HepG2 (cell line): Measurements from ENCODE around the gene HIVEP2. TPM values are rescaled to one million over a fixed set of nuclear protein-coding genes. Genes with fewer than 3 reads are reported as not detected.

ENCODE experiments used
- ATAC-seq: fragments of 200-7000 bp; cut with Tn5 transposase; 3 replicates; pipeline ENCODE4 v1.9.1; 2020; ENCODE audit warnings: mild to moderate bottlenecking, moderate library complexity
- BruUV-seq: library from RNA; stranded (reverse); fragments of 400-500 nt; replicated peaks from 2 replicates; lab custom pipeline; 2021; lab: Mats Ljungman, UMichigan
- CTCF ChIA-PET: fragments of 300-600 bp; formaldehyde crosslinking; extraction: SDS; loops from one replicate; lab custom pipeline; 2021; ENCODE audit warnings: low total read pairs, inconsistent platforms, low intra/inter-chr PET ratio; lab: Yijun Ruan, JAX
- POLR2A ChIA-PET: fragments of 350-600 bp; sonication (Branson Sonifier 250); formaldehyde crosslinking; loops from one replicate; lab custom pipeline; 2020; ENCODE audit warnings: antibody characterized with exemption, inconsistent platforms; lab: Yijun Ruan, JAX
- DNase-seq: peaks from one replicate; pipeline ENCODE4 v3.0.0-alpha.2; 2015; ENCODE audit warnings: low spot score
- FAIRE-seq: peaks from 3 replicates; lab custom pipeline; 2011; peaks lifted over from hg19 to GRCh38; lab: Jason Lieb, UNC
- H2AFZ ChIP-seq: one replicate; pipeline ENCODE4 v1.6.1; 2011; ENCODE audit warnings: low read length, inconsistent platforms
- H3K27ac ChIP-seq: fragments of 300-600 bp; 3 replicates; pipeline ENCODE4 v1.8.0; 2011; ENCODE audit warnings: mixed run types, mild to moderate bottlenecking, mixed read lengths, low read length, inconsistent platforms; ENCODE audit not compliant: insufficient read depth; ENCODE audit errors: extremely low read length
- H3K27me3 ChIP-seq, 2 experiments: fragments of 200-600 bp in 1 of 2; 2 replicates in 1 of 2; 3 replicates in 1 of 2; pipeline versions ENCODE4 v1.6.0 to v1.8.0; 2011; ENCODE audit warnings: low read length in 2 of 2, mild to moderate bottlenecking in 2 of 2, moderate library complexity in 2 of 2, inconsistent platforms in 1 of 2; ENCODE audit not compliant: insufficient read depth in 2 of 2, control insufficient read depth in 1 of 2
- H3K36me3 ChIP-seq, 2 experiments: fragments of 200-600 bp in 1 of 2; replicated peaks in 1 of 2; 2 replicates in 1 of 2; 3 replicates in 1 of 2; pipeline versions ENCODE4 v1.5.1 to v1.8.0; 2011; ENCODE audit warnings: low read length in 2 of 2, inconsistent platforms in 1 of 2; ENCODE audit not compliant: insufficient read depth in 2 of 2, control insufficient read depth in 1 of 2
- H3K4me1 ChIP-seq: 2 replicates; pipeline ENCODE4 v1.5.1; 2012; ENCODE audit warnings: low read length, inconsistent platforms; ENCODE audit not compliant: insufficient read depth
- H3K4me2 ChIP-seq: 2 replicates; pipeline ENCODE4 v1.6.0; 2011; ENCODE audit warnings: low read depth, low read length, inconsistent platforms
- H3K4me3 ChIP-seq, 3 experiments: fragments of 200-600 bp in 1 of 3; sonication (generic), shearing (Covaris generic) in 1 of 3; replicated peaks in 1 of 3; 2 replicates each; pipeline ENCODE4 v1.5.1; 2011 to 2016; ENCODE audit warnings: low read length in 3 of 3, inconsistent platforms in 2 of 3, low read depth in 2 of 3, mild to moderate bottlenecking in 2 of 3, control low read depth in 1 of 3, mixed read lengths in 1 of 3; ENCODE audit not compliant: insufficient read depth in 1 of 3
- H3K79me2 ChIP-seq: one replicate; pipeline ENCODE4 v1.6.1; 2011; ENCODE audit warnings: low read length, inconsistent platforms; ENCODE audit not compliant: insufficient read depth
- H3K9ac ChIP-seq: 2 replicates; pipeline ENCODE4 v1.6.0; 2011; ENCODE audit warnings: mild to moderate bottlenecking, low read depth, low read length, inconsistent platforms; ENCODE audit not compliant: insufficient read depth
- H3K9me3 ChIP-seq: 2 replicates; pipeline ENCODE4 v1.5.1; 2012; ENCODE audit warnings: mild to moderate bottlenecking, low read length
- H4K20me1 ChIP-seq: 2 replicates; pipeline ENCODE4 v1.6.0; 2011; ENCODE audit warnings: inconsistent platforms, mild to moderate bottlenecking, low read length, moderate library complexity; ENCODE audit not compliant: insufficient read depth
- HMG20B ChIP-seq: conservative IDR thresholded peaks from 2 replicates; pipeline ENCODE4 v1.6.1; 2016; ENCODE audit warnings: missing genetic modification reagents, missing compliant biosample characterization
- HNRNPK ChIP-seq: fragments of 200-400 bp; formaldehyde crosslinking; IDR thresholded peaks from 2 replicates; pipeline ENCODE4 v1.6.1; 2018; ENCODE audit warnings: low read length, low read depth, moderate library complexity, mild to moderate bottlenecking; ENCODE audit not compliant: poor library complexity, severe bottlenecking
- PCBP2 ChIP-seq: fragments of 200-400 bp; formaldehyde crosslinking; optimal IDR thresholded peaks from 2 replicates; pipeline ENCODE3; 2018; ENCODE audit warnings: low read length, low read depth; ENCODE audit not compliant: poor library complexity, severe bottlenecking
- RELA ChIP-seq: sonication (generic); formaldehyde crosslinking; IDR thresholded peaks from 2 replicates; pipeline ENCODE4 v1.4.0; 2020; ENCODE audit warnings: missing genetic modification reagents
- SP1 ChIP-seq, 2 experiments: fragments of 450-650 bp in 1 of 2; sonication (generic) in 1 of 2; formaldehyde crosslinking in 1 of 2; IDR thresholded peaks; 2 replicates each; pipeline versions ENCODE4 v1.4.0 to v1.6.1; 2016 to 2020; ENCODE audit warnings: missing genetic modification reagents in 1 of 2
- ZNF558 ChIP-seq: sonication (generic); formaldehyde crosslinking; IDR thresholded peaks from 2 replicates; pipeline ENCODE4 v1.9.0; 2022; ENCODE audit warnings: mild to moderate bottlenecking, missing genetic modification reagents, borderline replicate concordance
- ZNF749 ChIP-seq: sonication (generic); formaldehyde crosslinking; IDR thresholded peaks from 2 replicates; pipeline ENCODE4 v1.8.0; 2022; ENCODE audit warnings: mild to moderate bottlenecking, missing genetic modification reagents, moderate library complexity, borderline replicate concordance
- WGBS: methylation state at CpG from one replicate; pipeline ENCODE4 v1.1.6; 2017; ENCODE audit warnings: low lambda C conversion rate; 5-methylcytosine and 5-hydroxymethylcytosine counted together
- in situ Hi-C: cut with HindIII; loops from 2 replicates; pipeline ENCODE4 v1.10.0; 2017; ENCODE audit warnings: low pct_unique_long_range_greater_than_20kb; ENCODE audit not compliant: extremely low pct_ligation_motif_present
- intact Hi-C: fragments of 100-400 bp; cut with micrococcal nuclease; formaldehyde crosslinking; loops from one replicate; pipeline ENCODE4 v1.10.0; 2022; ENCODE audit not compliant: unreplicated experiment
- polyA plus RNA-seq, 8 experiments: library from polyadenylated mRNA; depleted of rRNA in 3 of 8; stranded (reverse) in 7 of 8; unstranded in 1 of 8; fragments of >200 nt; fragmentation: Illumina TruSeq in 4 of 8; extraction: Trizol in 4 of 8; gene quantifications; 2 replicates each; pipeline versions ENCODE4 v1.2.1 to v1.2.3, GENCODE V29; 2011 to 2016; ENCODE audit warnings: low read depth in 4 of 8, missing spikeins in 1 of 8, mixed read lengths in 1 of 8; ENCODE audit not compliant: insufficient read depth in 1 of 8
- total RNA-seq, 5 experiments: library from RNA; depleted of rRNA; stranded (reverse); fragments of >200 nt; fragmentation: Illumina TruSeq; extraction: Trizol; gene quantifications; 2 replicates each; pipeline ENCODE4 v1.2.3, GENCODE V29; 2016; ENCODE audit warnings: low read depth in 1 of 5
- TF ChIP-seq, protein P1 (sequence below): sonication (generic); formaldehyde crosslinking; IDR thresholded peaks from 2 replicates; pipeline ENCODE4 v1.4.0; 2020; ENCODE audit warnings: mild to moderate bottlenecking, missing genetic modification reagents
- TF ChIP-seq, protein P2 (sequence below): IDR thresholded peaks from 2 replicates; pipeline ENCODE4 v1.6.1; 2016; ENCODE audit warnings: mild to moderate bottlenecking

HIVEP2 gene
- total and polyA plus RNA-seq, 2 of the 13 experiments (the other 11 are each of a cell fraction or from before 2014, with no cell fraction given) = 3.4 to 12.9 TPM

DNA sequence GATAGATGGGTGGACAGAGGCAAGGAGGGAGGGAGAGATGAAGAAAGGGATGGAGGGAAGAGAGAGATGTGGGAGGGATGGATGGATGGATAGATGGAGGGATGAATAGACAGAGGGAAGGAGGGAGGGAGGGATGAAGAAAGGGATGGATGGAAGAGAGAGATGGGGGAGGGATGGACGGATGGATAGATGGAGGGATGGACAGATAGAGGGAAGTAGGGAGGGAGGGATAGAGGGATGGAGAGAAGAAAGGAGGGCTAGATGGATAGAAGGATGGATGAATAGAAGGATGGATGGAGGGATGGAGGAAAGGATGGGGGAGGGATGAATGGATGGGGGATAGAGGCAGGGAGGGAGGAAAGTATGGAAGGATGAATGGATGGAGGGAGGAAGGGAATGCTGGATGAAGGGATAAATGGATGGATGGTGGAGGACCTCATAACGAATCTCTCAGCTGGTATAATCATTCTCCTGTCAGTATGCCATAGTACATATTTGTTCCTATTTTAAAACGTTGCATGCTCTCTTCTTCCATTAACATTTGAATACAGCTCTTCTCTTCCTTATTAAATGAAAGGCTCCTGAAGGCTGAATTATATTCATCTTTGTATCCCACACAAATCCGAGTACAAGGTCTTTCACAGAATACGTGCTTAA lies 136.4 kb downstream of the HIVEP2 start:
- no peak overlapping the region for H3K4me3 ChIP-seq
- no peak overlapping the region for H2AFZ ChIP-seq
- 86% methylated on average over 5 of the region's 5 CpGs for WGBS
- in situ Hi-C loops (no loop called here), intact Hi-C loops (no loop called here)
- FAIRE-seq = no peak
- no peak for DNase-seq
- no peak overlapping the region for H3K27ac ChIP-seq
- H3K4me2 ChIP-seq = no peak overlapping the region
- H3K27me3 ChIP-seq = no peaks in the 10 kb centered on the region
- no peaks in the 10 kb centered on the region for H3K9me3 ChIP-seq
- BruUV-seq = no TSS peak
- no peaks in the 10 kb centered on the region for H3K79me2 ChIP-seq
- ATAC-seq = no peak
- H4K20me1 ChIP-seq = 0 out of 2 replicates have a peak, but pooled peaks cover 3% of the 10 kb centered on the region
- ChIA-PET CTCF (no interaction called here), POLR2A (no interaction called here)
- no peak overlapping the region for H3K9ac ChIP-seq
- TF ChIP-seq ZNF749 (CRISPR knock-in tag) = no peak
- TF ChIP-seq RELA (CRISPR knock-in tag) = no peak
- no peak for TF ChIP-seq HMG20B (CRISPR knock-in tag)
- no peak for TF ChIP-seq ZNF558 (CRISPR knock-in tag)
- TF ChIP-seq, protein P1, sequence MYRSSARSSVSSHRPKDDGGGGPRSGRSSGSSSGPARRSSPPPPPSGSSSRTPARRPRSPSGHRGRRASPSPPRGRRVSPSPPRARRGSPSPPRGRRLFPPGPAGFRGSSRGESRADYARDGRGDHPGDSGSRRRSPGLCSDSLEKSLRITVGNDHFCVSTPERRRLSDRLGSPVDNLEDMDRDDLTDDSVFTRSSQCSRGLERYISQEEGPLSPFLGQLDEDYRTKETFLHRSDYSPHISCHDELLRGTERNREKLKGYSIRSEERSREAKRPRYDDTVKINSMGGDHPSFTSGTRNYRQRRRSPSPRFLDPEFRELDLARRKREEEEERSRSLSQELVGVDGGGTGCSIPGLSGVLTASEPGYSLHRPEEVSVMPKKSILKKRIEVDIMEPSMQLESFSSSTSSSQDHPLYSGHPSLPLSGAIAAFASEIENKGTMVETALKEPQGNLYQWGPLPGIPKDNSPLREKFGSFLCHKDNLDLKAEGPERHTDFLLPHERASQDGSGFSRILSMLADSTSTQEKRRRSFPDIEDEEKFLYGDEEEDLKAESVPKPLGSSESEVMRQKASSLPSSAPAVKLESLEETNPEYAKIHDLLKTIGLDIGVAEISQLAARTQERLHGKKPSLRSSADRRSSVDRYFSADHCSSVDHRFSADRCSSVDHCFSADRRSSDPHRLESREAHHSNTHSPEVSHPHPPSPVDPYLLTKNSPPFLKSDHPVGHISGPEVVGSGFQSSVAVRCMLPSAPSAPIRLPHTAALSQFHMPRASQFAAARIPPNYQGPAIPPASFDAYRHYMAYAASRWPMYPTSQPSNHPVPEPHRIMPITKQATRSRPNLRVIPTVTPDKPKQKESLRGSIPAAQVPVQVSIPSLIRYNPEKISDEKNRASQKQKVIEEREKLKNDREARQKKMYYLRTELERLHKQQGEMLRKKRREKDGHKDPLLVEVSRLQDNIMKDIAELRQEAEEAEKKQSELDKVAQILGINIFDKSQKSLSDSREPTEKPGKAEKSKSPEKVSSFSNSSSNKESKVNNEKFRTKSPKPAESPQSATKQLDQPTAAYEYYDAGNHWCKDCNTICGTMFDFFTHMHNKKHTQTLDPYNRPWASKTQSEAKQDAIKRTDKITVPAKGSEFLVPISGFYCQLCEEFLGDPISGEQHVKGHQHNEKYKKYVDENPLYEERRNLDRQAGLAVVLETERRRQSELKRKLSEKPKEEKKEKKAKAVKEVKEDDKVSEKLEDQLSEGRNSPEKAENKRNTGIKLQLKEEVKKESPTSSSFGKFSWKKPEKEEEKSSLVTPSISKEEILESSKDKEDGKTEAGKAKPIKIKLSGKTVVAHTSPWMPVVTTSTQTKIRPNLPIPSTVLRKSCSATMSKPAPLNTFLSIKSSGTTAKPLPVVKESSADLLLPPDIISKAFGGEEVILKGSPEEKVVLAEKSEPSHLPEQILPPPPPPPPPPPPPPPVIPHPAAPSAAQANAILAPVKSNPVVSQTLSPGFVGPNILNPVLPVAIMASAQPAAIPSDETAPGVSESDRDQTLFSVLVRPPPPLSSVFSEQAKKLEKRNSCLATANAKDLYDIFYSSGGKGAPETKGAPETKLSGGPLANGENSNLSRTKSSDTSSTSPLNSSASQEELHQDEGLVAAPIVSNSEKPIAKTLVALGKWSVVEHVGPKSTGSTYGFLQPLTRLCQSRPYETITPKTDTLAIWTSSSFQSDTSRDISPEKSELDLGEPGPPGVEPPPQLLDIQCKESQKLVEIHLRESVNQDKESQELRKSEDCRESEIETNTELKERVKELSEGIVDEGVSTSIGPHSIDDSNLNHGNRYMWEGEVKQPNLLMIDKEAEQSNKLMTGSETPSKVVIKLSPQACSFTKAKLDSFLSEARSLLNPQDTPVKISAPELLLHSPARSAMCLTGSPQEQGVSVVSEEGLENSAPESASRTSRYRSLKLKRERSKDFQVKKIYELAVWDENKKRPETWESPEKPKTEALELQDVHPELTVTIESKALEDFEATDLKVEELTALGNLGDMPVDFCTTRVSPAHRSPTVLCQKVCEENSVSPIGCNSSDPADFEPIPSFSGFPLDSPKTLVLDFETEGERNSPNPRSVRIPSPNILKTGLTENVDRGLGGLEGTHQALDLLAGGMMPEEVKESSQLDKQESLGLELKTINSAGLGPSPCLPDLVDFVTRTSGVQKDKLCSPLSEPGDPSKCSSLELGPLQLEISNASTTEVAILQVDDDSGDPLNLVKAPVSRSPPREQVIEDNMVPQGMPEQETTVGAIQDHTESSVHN = no peak
- TF ChIP-seq, protein P2, sequence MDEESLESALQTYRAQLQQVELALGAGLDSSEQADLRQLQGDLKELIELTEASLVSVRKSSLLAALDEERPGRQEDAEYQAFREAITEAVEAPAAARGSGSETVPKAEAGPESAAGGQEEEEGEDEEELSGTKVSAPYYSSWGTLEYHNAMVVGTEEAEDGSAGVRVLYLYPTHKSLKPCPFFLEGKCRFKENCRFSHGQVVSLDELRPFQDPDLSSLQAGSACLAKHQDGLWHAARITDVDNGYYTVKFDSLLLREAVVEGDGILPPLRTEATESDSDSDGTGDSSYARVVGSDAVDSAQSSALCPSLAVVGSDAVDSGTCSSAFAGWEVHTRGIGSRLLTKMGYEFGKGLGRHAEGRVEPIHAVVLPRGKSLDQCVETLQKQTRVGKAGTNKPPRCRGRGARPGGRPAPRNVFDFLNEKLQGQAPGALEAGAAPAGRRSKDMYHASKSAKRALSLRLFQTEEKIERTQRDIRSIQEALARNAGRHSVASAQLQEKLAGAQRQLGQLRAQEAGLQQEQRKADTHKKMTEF (CRISPR knock-in tag) = no peak
- TF ChIP-seq SP1 (IDR thresholded peaks at IDR 0.05) = peak; percentile 3; the same call in 1 of the 2 replicates
- TF ChIP-seq SP1 (CRISPR knock-in tag; IDR thresholded peaks at IDR 0.05) = no peak
- peak; percentile 96 for TF ChIP-seq HNRNPK
- peak; percentile 67 for TF ChIP-seq PCBP2
- 0 out of 5 replicates have a peak, but pooled peaks cover 0 to 4% of the 10 kb centered on the region in 2 experiments for H3K36me3 ChIP-seq
- no peaks in the 10 kb centered on the region for H3K4me1 ChIP-seq
